PFSK-1 (cell line): Measurements from ENCODE around the gene SNX24.

ENCODE experiments used
- FOXP2 ChIP-seq: optimal IDR thresholded peaks from 2 replicates; pipeline ENCODE3; 2011; ENCODE audit warnings: borderline replicate concordance, control low read depth, inconsistent platforms; ENCODE audit not compliant: insufficient read depth; ENCODE audit errors: extremely low read length, extremely low read depth
- POLR2AphosphoS5 ChIP-seq: IDR thresholded peaks from 2 replicates; pipeline ENCODE4 v1.6.1; 2012; ENCODE audit warnings: low read depth, mild to moderate bottlenecking, control low read depth, low read length, moderate library complexity
- SIN3A ChIP-seq: IDR thresholded peaks from 2 replicates; pipeline ENCODE4 v1.6.1; 2012; ENCODE audit warnings: mild to moderate bottlenecking, low read length, moderate library complexity, borderline replicate concordance; ENCODE audit not compliant: insufficient read depth
- TAF1 ChIP-seq: IDR thresholded peaks from 2 replicates; pipeline ENCODE4 v1.6.1; 2012; ENCODE audit warnings: low read length, control low read depth, borderline replicate concordance; ENCODE audit not compliant: insufficient read depth
- TF ChIP-seq, protein P1 (sequence below), 2 experiments: IDR thresholded peaks; 2 replicates each; pipeline versions ENCODE4 v1.6.1 to v1.8.0; 2011 to 2012; ENCODE audit warnings: low read depth in 2 of 2, low read length in 2 of 2, control low read depth in 1 of 2, inconsistent platforms in 1 of 2, mild to moderate bottlenecking in 1 of 2, moderate library complexity in 1 of 2; ENCODE audit not compliant: insufficient read depth in 1 of 2

DNA sequence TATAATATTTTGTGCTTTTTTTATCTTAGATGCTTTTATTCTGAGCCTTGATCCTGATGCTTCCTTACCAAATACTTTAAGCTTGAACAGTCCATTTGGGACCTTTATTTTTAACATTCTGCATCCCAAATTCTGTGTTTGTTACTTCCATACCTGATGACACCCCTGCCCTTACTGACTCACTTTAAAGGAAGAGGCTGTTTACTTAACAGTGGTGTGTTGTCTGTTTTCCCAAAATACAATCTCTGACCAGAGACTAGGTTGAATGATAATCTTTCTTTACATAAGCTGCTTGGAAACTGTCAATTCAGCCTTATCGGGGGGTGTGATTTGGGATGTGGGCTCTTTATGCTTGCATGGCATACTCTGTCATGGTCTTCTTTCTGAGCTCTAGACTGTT lies 71.1 kb downstream of the SNX24 start:
- TF ChIP-seq TAF1: no peak
- TF ChIP-seq, protein P1, sequence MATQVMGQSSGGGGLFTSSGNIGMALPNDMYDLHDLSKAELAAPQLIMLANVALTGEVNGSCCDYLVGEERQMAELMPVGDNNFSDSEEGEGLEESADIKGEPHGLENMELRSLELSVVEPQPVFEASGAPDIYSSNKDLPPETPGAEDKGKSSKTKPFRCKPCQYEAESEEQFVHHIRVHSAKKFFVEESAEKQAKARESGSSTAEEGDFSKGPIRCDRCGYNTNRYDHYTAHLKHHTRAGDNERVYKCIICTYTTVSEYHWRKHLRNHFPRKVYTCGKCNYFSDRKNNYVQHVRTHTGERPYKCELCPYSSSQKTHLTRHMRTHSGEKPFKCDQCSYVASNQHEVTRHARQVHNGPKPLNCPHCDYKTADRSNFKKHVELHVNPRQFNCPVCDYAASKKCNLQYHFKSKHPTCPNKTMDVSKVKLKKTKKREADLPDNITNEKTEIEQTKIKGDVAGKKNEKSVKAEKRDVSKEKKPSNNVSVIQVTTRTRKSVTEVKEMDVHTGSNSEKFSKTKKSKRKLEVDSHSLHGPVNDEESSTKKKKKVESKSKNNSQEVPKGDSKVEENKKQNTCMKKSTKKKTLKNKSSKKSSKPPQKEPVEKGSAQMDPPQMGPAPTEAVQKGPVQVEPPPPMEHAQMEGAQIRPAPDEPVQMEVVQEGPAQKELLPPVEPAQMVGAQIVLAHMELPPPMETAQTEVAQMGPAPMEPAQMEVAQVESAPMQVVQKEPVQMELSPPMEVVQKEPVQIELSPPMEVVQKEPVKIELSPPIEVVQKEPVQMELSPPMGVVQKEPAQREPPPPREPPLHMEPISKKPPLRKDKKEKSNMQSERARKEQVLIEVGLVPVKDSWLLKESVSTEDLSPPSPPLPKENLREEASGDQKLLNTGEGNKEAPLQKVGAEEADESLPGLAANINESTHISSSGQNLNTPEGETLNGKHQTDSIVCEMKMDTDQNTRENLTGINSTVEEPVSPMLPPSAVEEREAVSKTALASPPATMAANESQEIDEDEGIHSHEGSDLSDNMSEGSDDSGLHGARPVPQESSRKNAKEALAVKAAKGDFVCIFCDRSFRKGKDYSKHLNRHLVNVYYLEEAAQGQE (IDR thresholded peaks at IDR 0.05; ENCODE audit: insufficient read depth in 1 of 2, low read depth in 2 of 2, low read length in 2 of 2): no peak
- TF ChIP-seq POLR2AphosphoS5: no peak
- TF ChIP-seq SIN3A: no peak
- TF ChIP-seq FOXP2: no peak
